Naive thymus-derived CD4-positive, alpha-beta T cell (primary cell): ENCODE data around the gene FGD2. TPM values are rescaled to one million over a fixed set of nuclear protein-coding genes. Genes with fewer than 3 reads are reported as not detected.

Experiments
- ATAC-seq: fragments of 150-1000 bp; cut with Tn5 transposase; 2 replicates; pipeline ENCODE4 v1.10.0; 2021; ENCODE audit warnings: mild to moderate bottlenecking, moderate library complexity
- CTCF ChIA-PET: fragments of 350-600 bp; sonication (Branson Sonifier 250); formaldehyde crosslinking; loops from one replicate; lab custom pipeline; 2021; ENCODE audit warnings: antibody characterized with exemption; lab: Charles Lee
- POLR2A ChIA-PET: fragments of 350-600 bp; sonication (Branson Sonifier 250); formaldehyde crosslinking; loops from one replicate; lab custom pipeline; 2021; ENCODE audit warnings: antibody characterized with exemption, inconsistent platforms; lab: Charles Lee
- DNase-seq, 9 donors: peaks; one replicate each; pipeline versions ENCODE4 v3.0.0 to v3.0.0-alpha.2; 2020 to 2022; ENCODE audit warnings: mixed read lengths in 1 of 9
- H3K27ac ChIP-seq: one replicate; pipeline ENCODE4 v1.7.0; 2013; ENCODE audit warnings: mild to moderate bottlenecking, low read depth, low read length, moderate library complexity
- H3K27me3 ChIP-seq, 2 donors: one replicate each; pipeline ENCODE4 v1.7.0; 2013; ENCODE audit warnings: low read length in 2 of 2, mild to moderate bottlenecking in 2 of 2, moderate library complexity in 2 of 2; ENCODE audit not compliant: control insufficient read depth in 2 of 2, insufficient read depth in 2 of 2
- H3K36me3 ChIP-seq, 3 experiments: 1 replicate in 2 of 3; 2 replicates in 1 of 3; pipeline ENCODE4 v1.7.0; 2013; ENCODE audit warnings: low read length in 3 of 3, mild to moderate bottlenecking in 3 of 3, moderate library complexity in 1 of 3; ENCODE audit not compliant: insufficient read depth in 3 of 3, control insufficient read depth in 2 of 3
- H3K4me1 ChIP-seq, 2 donors: one replicate each; pipeline ENCODE4 v1.7.0; 2013; ENCODE audit warnings: low read length in 2 of 2, mild to moderate bottlenecking in 2 of 2, moderate library complexity in 1 of 2; ENCODE audit not compliant: control insufficient read depth in 2 of 2, insufficient read depth in 2 of 2
- H3K4me3 ChIP-seq: 2 replicates; pipeline ENCODE4 v1.7.0; 2013; ENCODE audit warnings: mild to moderate bottlenecking, low read length
- H3K9me3 ChIP-seq, 3 experiments: 1 replicate in 2 of 3; 2 replicates in 1 of 3; pipeline ENCODE4 v1.7.0; 2013; ENCODE audit warnings: low read length in 3 of 3; ENCODE audit not compliant: control insufficient read depth in 2 of 3
- H3K27ac Mint-ChIP-seq, 9 donors: one replicate each; pipeline ENCODE4 v1.8.0; 2020 to 2022; ENCODE audit warnings: mixed read lengths in 9 of 9, mild to moderate bottlenecking in 8 of 9, moderate library complexity in 5 of 9, inconsistent platforms in 2 of 9
- H3K27me3 Mint-ChIP-seq, 5 donors: one replicate each; pipeline ENCODE4 v1.8.0; 2021 to 2022; ENCODE audit warnings: mixed read lengths in 5 of 5, mild to moderate bottlenecking in 1 of 5
- H3K36me3 Mint-ChIP-seq, 5 donors: one replicate each; pipeline ENCODE4 v1.8.0; 2020 to 2022; ENCODE audit warnings: mixed read lengths in 5 of 5, mild to moderate bottlenecking in 3 of 5, inconsistent platforms in 1 of 5
- H3K4me1 Mint-ChIP-seq, 7 donors: one replicate each; pipeline ENCODE4 v1.8.0; 2020 to 2022; ENCODE audit warnings: mixed read lengths in 7 of 7, mild to moderate bottlenecking in 3 of 7, inconsistent platforms in 1 of 7
- H3K4me3 Mint-ChIP-seq, 10 donors: one replicate each; pipeline ENCODE4 v1.8.0; 2020 to 2022; ENCODE audit warnings: mild to moderate bottlenecking in 10 of 10, mixed read lengths in 10 of 10, moderate library complexity in 6 of 10, inconsistent platforms in 2 of 10
- H3K9me3 Mint-ChIP-seq, 11 donors: one replicate each; pipeline ENCODE4 v1.8.0; 2020 to 2022; ENCODE audit warnings: mixed read lengths in 11 of 11, mild to moderate bottlenecking in 4 of 11, inconsistent platforms in 1 of 11, moderate library complexity in 1 of 11
- intact Hi-C, 2 donors: fragments of 100-400 bp; cut with micrococcal nuclease; formaldehyde crosslinking; loops; one replicate each; pipeline ENCODE4 v1.15.1; 2023
- polyA plus RNA-seq, 2 donors: library from polyadenylated mRNA; unstranded; fragments of 300-500 nt; fragmentation: Illumina TruSeq; gene quantifications; one replicate each; pipeline ENCODE4 v1.2.3, GENCODE V29; 2021
- total RNA-seq, 6 experiments: library from RNA in 5 of 6; stranded (reverse) in 5 of 6; gene quantifications; 1 replicate in 5 of 6; 2 replicates in 1 of 6; pipeline ENCODE4 v1.2.3 and lab custom pipeline; 2021 to 2026

FGD2 gene
- total and polyA plus RNA-seq, 7 experiments from 2014 or later = 0.25 to 71.9 (median 1.6) TPM

DNA sequence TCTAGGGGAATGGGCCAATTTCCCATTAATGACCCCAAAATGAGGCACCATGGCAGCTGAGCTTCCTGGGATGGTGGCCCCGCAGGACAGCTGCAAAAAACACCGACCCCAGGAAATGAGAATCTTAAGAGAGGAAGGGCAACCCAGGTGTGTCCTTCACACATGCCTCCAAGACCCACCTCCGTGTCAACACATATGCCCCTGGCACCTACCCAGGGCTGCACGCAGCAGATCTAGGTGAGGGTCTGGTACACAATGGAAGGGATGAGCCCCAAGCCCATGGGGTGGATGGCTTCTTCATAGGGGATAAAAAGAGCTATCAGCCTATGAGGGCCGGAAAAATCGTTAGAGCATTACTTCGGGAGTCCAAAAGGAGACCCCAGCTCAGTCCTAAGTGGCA lies 28.9 kb upstream of the FGD2 start:
- H3K27me3 ChIP-seq = no peaks in the 10 kb centered on the region
- DNase-seq (no peak), ATAC-seq (no peak)
- H3K27ac ChIP-seq = no peak overlapping the region
- H3K9me3 ChIP-seq = no peaks in the 10 kb centered on the region
- Mint-ChIP-seq H3K36me3 (peaks cover 0 to 55% (median 21%) of the 10 kb centered on the region in 5 donors), H3K4me1 (peaks cover 0 to 29% (median 21%) of the 10 kb centered on the region in 7 donors), H3K9me3 (no peaks in the 10 kb centered on the region), H3K27me3 (no peaks in the 10 kb centered on the region), H3K4me3 (no peak overlapping the region), H3K27ac (peak overlapping the region in 2 of 9 donors; percentile 51 to 78)
- POLR2A ChIA-PET = interaction anchor here (0.6 kb wide), 1 partner anchor 8 kb away, joined by 4 read pairs; no protein-coding TSS in a partner anchor
- peaks cover 0 to 3% of the 10 kb centered on the region in 2 donors for H3K4me1 ChIP-seq
- peaks cover 29 to 82% (median 50%) of the 10 kb centered on the region in 3 experiments for H3K36me3 ChIP-seq
- intact Hi-C loops = no loop called here
- CTCF ChIA-PET = interaction anchor here (1.8 kb wide), 1 partner anchor 91 kb away, joined by 5 read pairs; the partner anchor contains the start of gene C6orf89
- no peak overlapping the region for H3K4me3 ChIP-seq

DNA sequence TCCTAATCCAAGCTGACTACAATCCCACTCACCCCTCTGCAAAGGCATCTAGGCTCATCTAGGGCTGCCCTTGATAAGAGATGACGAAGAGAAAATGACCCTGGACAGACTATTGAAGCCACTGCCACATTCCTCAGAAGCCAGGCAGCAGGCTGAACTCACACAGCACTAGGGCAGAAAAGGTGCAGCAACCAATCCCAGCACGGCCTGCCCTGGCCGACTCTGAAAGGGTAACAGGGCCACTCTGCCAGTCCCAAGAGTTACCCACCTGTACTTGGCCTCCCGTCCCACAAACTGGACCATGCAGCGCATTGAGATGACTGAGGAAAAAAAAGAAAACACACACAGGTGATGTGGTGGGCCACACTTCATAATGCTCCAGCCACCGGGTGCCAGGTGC lies 28.5 kb upstream of the FGD2 start:
- Mint-ChIP-seq H3K27me3 (no peaks in the 10 kb centered on the region), H3K4me1 (peaks cover 0 to 33% (median 24%) of the 10 kb centered on the region in 7 donors), H3K4me3 (no peak overlapping the region), H3K9me3 (no peaks in the 10 kb centered on the region), H3K27ac (peak overlapping the region in 4 of 9 donors; percentile 12 to 78 (median 38)), H3K36me3 (peaks cover 0 to 54% (median 22%) of the 10 kb centered on the region in 5 donors)
- Histone ChIP-seq H3K36me3 (peaks cover 25 to 81% (median 46%) of the 10 kb centered on the region in 3 experiments), H3K4me3 (no peak overlapping the region), H3K9me3 (no peaks in the 10 kb centered on the region), H3K27me3 (no peaks in the 10 kb centered on the region), H3K27ac (no peak overlapping the region), H3K4me1 (peaks cover 0 to 3% of the 10 kb centered on the region in 2 donors)
- DNase-seq = no peak
- no peak for ATAC-seq
- ChIA-PET CTCF (interaction anchor here (0.6 to 1.8 kb wide), 2 partner anchors 18 to 91 kb away, joined by 3 to 5 read pairs; partner anchors contain the start of gene C6orf89), POLR2A (interaction anchor here (0.6 kb wide), 1 partner anchor 8 kb away, joined by 4 read pairs; no protein-coding TSS in a partner anchor)
- intact Hi-C loops = no loop called here

DNA sequence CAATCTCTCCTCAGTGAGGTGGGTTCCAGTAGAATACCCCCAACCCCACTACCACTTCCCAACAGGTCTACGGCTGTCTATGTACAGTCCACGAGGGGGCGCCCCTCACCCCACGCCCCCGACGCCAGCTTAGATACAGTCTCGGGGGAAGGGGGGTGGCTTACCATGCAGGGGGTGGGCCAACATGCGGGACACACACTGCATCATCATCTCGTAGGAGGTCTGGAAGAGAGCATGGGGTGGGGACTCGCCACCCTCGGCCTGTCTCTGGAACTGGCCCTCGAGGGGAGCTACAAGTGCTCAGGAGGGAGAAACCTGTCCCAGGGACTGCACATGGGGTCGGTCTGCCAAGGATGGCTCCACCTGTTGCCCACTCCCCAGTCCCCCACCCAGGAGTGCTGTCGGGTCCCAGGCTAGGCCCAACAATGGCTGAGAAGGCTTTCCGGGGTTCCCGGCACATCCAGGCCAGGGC lies 27.9 kb upstream of the FGD2 start:
- Histone ChIP-seq H3K36me3 (peaks cover 20 to 76% (median 42%) of the 10 kb centered on the region in 3 experiments), H3K27ac (no peak overlapping the region), H3K9me3 (no peaks in the 10 kb centered on the region), H3K4me3 (no peak overlapping the region), H3K4me1 (peaks cover 0 to 3% of the 10 kb centered on the region in 2 donors), H3K27me3 (no peaks in the 10 kb centered on the region)
- Mint-ChIP-seq H3K4me1 (peaks cover 0 to 35% (median 27%) of the 10 kb centered on the region in 7 donors), H3K36me3 (peaks cover 0 to 51% (median 20%) of the 10 kb centered on the region in 5 donors), H3K4me3 (no peak overlapping the region), H3K9me3 (no peaks in the 10 kb centered on the region), H3K27me3 (no peaks in the 10 kb centered on the region), H3K27ac (peak overlapping the region in 4 of 9 donors; percentile 22 to 78 (median 70))
- ATAC-seq = peak; percentile 39
- CTCF ChIA-PET = interaction anchor here (0.6 to 0.8 kb wide), 2 partner anchors 19 to 231 kb away, joined by 3 read pairs; no protein-coding TSS in a partner anchor
- POLR2A ChIA-PET = interaction anchor here (0.6 kb wide), 1 partner anchor 12 kb away, joined by 3 read pairs; no protein-coding TSS in a partner anchor
- DNase-seq = no peak
- intact Hi-C loops = no loop called here

DNA sequence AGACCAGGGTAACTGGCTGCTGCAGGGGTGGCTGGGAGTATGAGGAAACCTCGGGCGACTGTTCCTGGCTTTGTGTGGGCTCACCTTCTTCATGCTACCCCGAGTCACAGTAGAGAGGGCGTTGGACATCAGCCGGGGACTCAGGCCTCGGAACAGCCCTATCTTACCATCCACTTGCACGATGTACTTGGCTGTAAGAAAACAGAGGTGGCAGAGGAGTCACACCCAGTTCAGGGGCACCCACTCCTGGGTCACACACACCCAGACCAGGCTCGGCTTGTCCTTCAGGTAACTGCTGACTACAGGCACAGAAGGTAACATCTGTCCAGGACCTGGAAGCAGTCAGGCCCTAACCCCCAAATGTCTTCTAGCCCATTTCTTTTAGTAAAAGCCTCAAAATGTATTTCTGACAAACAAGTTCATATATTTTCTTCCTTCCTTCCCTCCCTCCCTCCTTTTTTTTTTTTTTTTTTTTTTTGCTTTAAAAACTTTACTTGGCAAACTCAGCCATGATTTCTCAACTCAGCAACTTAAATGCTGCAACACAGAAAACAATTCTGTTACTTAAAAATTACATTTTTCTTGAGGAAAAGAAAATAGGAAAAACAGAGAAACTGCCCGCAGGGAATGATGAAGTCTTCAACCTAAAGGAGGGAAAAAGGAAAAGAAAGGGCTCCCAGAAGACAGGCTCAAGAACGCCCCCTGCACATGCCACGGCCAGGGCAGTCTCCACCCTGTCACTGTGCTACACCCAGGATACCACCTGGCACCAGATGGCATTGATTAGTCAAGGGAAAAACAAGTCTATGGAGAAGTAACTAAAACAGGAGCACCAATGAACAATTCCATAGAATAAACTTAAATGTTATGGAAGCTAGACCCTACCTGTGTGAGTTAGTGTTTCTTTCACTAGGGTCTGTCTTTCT lies 26.8 kb upstream of the FGD2 start:
- Mint-ChIP-seq H3K27ac (peak overlapping the region; percentile 44 to 88 (median 77)), H3K36me3 (peaks cover 0 to 42% (median 20%) of the 10 kb centered on the region in 5 donors), H3K27me3 (no peaks in the 10 kb centered on the region), H3K4me3 (no peak overlapping the region), H3K9me3 (no peaks in the 10 kb centered on the region), H3K4me1 (peaks cover 0 to 33% (median 27%) of the 10 kb centered on the region in 7 donors)
- peaks cover 16 to 64% (median 39%) of the 10 kb centered on the region in 3 experiments for H3K36me3 ChIP-seq
- peaks cover 7 to 13% of the 10 kb centered on the region in 2 donors for H3K4me1 ChIP-seq
- H3K27me3 ChIP-seq = no peaks in the 10 kb centered on the region
- ATAC-seq (no peak), DNase-seq (no peak)
- POLR2A ChIA-PET = interaction anchor here (0.9 to 1.1 kb wide), 2 partner anchors 94 to 103 kb away, joined by 4 to 5 read pairs; partner anchors contain the start of gene C6orf89
- no peaks in the 10 kb centered on the region for H3K9me3 ChIP-seq
- H3K27ac ChIP-seq = no peak overlapping the region
- intact Hi-C loops = loop anchor here (1.0 kb wide), 5 partner anchors 40 to 212 kb away; partner anchors contain the start of gene C6orf89 (in 2 of the 2)
- H3K4me3 ChIP-seq = no peak overlapping the region
- CTCF ChIA-PET = interaction anchor here (0.7 to 1.7 kb wide), 4 partner anchors 39 to 231 kb away, joined by 3 to 6 read pairs (median 4); partner anchors contain the start of gene C6orf89

DNA sequence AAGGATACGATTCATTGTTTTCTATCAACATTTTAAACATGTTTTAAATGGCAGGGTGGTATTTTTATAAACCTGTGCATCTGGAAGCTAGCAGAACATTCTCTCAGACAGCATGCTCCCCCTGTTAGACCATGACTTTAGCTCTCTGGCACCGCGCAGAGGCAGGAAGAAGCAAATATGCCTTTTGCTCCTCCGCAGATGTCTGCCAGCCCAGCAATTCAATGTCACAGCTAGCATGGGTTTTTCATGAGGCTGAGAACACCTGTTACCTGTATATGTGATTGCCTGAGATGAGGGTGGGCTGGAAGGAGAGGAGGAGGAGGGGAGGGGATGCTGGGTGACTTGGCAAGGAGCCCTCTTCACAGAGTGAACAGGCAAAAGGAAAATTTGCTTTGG lies 26.1 kb upstream of the FGD2 start:
- Histone ChIP-seq H3K36me3 (peaks cover 16 to 57% (median 32%) of the 10 kb centered on the region in 3 experiments), H3K4me3 (no peak overlapping the region), H3K4me1 (peaks cover 13 to 20% of the 10 kb centered on the region in 2 donors), H3K27ac (no peak overlapping the region), H3K9me3 (no peaks in the 10 kb centered on the region), H3K27me3 (no peaks in the 10 kb centered on the region)
- POLR2A ChIA-PET = interaction anchor here (0.9 to 1.1 kb wide), 2 partner anchors 94 to 104 kb away, joined by 4 to 5 read pairs; partner anchors contain the start of gene C6orf89
- no peaks in the 10 kb centered on the region for H3K27me3 Mint-ChIP-seq
- H3K9me3 Mint-ChIP-seq = no peaks in the 10 kb centered on the region
- H3K4me1 Mint-ChIP-seq = peaks cover 0 to 33% (median 27%) of the 10 kb centered on the region in 7 donors
- CTCF ChIA-PET = interaction anchor here (0.5 to 1.7 kb wide), 6 partner anchors 38 to 410 kb away, joined by 3 to 6 read pairs (median 4); partner anchors contain the start of gene C6orf89
- intact Hi-C loops = loop anchor here (1.0 kb wide), 5 partner anchors 39 to 213 kb away; partner anchors contain the start of gene C6orf89 (in 2 of the 2)
- peaks cover 0 to 39% (median 20%) of the 10 kb centered on the region in 5 donors for H3K36me3 Mint-ChIP-seq
- ATAC-seq (peak; percentile 70), DNase-seq (peak in 6 of 9 donors; percentile 36 to 62 (median 48))
- peak overlapping the region in 2 of 10 donors; percentile 2 to 20 for H3K4me3 Mint-ChIP-seq
- H3K27ac Mint-ChIP-seq = peak overlapping the region; percentile 44 to 88 (median 80)
